Activated CD8-positive, alpha-beta memory T cell treated with anti-CD3 and anti-CD28 coated beads, Interleukin-2, amount 10 ng/mL, durations not matched to agents 7 days and 5 days (primary cell): Measurements from ENCODE around the gene SNX14. TPM values are rescaled to one million over a fixed set of nuclear protein-coding genes. Genes with fewer than 3 reads are reported as not detected.
A peak's percentile ranks its signal among the peaks of the same experiment; 100 is the strongest.

ENCODE experiments used
- ATAC-seq: fragments of 150-1000 bp; cut with Tn5 transposase; one replicate; pipeline ENCODE4 v1.10.0; 2021; ENCODE audit warnings: moderate library complexity
- CTCF ChIA-PET: fragments of 350-600 bp; sonication (Branson Sonifier 250); formaldehyde crosslinking; loops from one replicate; lab custom pipeline; 2021; ENCODE audit warnings: antibody characterized with exemption; lab: Charles Lee
- DNase-seq: peaks from one replicate; pipeline ENCODE4 v3.0.0-alpha.2; 2020
- H3K27ac Mint-ChIP-seq: one replicate; pipeline ENCODE4 v1.8.0; 2021; ENCODE audit warnings: mild to moderate bottlenecking, mixed read lengths
- H3K27me3 Mint-ChIP-seq: one replicate; pipeline ENCODE4 v1.8.0; 2021; ENCODE audit warnings: mixed read lengths
- H3K36me3 Mint-ChIP-seq: one replicate; pipeline ENCODE4 v1.8.0; 2021; ENCODE audit warnings: mild to moderate bottlenecking, mixed read lengths
- H3K4me1 Mint-ChIP-seq: one replicate; pipeline ENCODE4 v1.8.0; 2021; ENCODE audit warnings: mixed read lengths
- H3K4me3 Mint-ChIP-seq: one replicate; pipeline ENCODE4 v1.8.0; 2021; ENCODE audit warnings: mild to moderate bottlenecking, moderate library complexity, mixed read lengths
- H3K9me3 Mint-ChIP-seq: one replicate; pipeline ENCODE4 v1.8.0; 2022; ENCODE audit warnings: low read depth, mixed read lengths
- total RNA-seq, 2 experiments: library from RNA; stranded (reverse); gene quantifications; one replicate each; pipeline ENCODE4 v1.2.3, GENCODE V29; 2021

The SNX14 gene
- total RNA-seq, 2 experiments from 2014 or later = 62.8 to 67.3 TPM

GRCh38 chr6:85483846-85484245 is 109.8 kb downstream of the SNX14 start:
- Mint-ChIP-seq H3K4me3 (no peak overlapping the region), H3K4me1 (peaks cover 16% of the 10 kb centered on the region), H3K36me3 (peaks cover 1% of the 10 kb centered on the region), H3K27ac (no peak overlapping the region), H3K27me3 (no peaks in the 10 kb centered on the region), H3K9me3 (no peaks in the 10 kb centered on the region)
- no peak for ATAC-seq
- CTCF ChIA-PET = interaction anchor here (0.9 to 9.5 kb wide), 17 partner anchors 8 to 160 kb away, joined by 3 to 97 read pairs (median 10); partner anchors contain the start of gene NT5E
- no peak for DNase-seq

GRCh38 chr6:85482905-85483700 is 110.6 kb downstream of the SNX14 start:
- peak overlapping the region; percentile 6 for H3K27ac Mint-ChIP-seq
- H3K27me3 Mint-ChIP-seq = no peaks in the 10 kb centered on the region
- CTCF ChIA-PET = interaction anchor here (0.6 to 9.5 kb wide), 41 partner anchors 9 to 210 kb away, joined by 3 to 97 read pairs (median 4); partner anchors contain the start of genes NT5E and SNX14
- peak; percentile 97 for ATAC-seq
- peak; percentile 89 for DNase-seq
- no peaks in the 10 kb centered on the region for H3K9me3 Mint-ChIP-seq
- peaks cover 16% of the 10 kb centered on the region for H3K4me1 Mint-ChIP-seq
- no peak overlapping the region for H3K4me3 Mint-ChIP-seq
- peaks cover 1% of the 10 kb centered on the region for H3K36me3 Mint-ChIP-seq

- H3K4me3 Mint-ChIP-seq = no peak overlapping the region
- ATAC-seq (no peak), DNase-seq (no peak)
- H3K36me3 Mint-ChIP-seq = peaks cover 5% of the 10 kb centered on the region
- no peak overlapping the region for H3K27ac Mint-ChIP-seq
- CTCF ChIA-PET = interaction anchor here (0.6 to 9.5 kb wide), 39 partner anchors 9 to 211 kb away, joined by 3 to 97 read pairs (median 5); partner anchors contain the start of genes NT5E and SNX14
- peaks cover 16% of the 10 kb centered on the region for H3K4me1 Mint-ChIP-seq
- H3K27me3 Mint-ChIP-seq = no peaks in the 10 kb centered on the region
- H3K9me3 Mint-ChIP-seq = no peaks in the 10 kb centered on the region
Observed at GRCh38 chr6:85482206-85482904, 111.3 kb downstream of the SNX14 start.

- Mint-ChIP-seq H3K36me3 (peaks cover 9% of the 10 kb centered on the region), H3K4me1 (peaks cover 16% of the 10 kb centered on the region), H3K9me3 (no peaks in the 10 kb centered on the region), H3K27me3 (no peaks in the 10 kb centered on the region), H3K4me3 (no peak overlapping the region), H3K27ac (no peak overlapping the region)
- no peak for ATAC-seq
- DNase-seq = no peak
- CTCF ChIA-PET = interaction anchor here (1.7 to 9.5 kb wide), 3 partner anchors 17 to 126 kb away, joined by 4 to 97 read pairs (median 95); partner anchors contain the start of gene NT5E
Observed at GRCh38 chr6:85479208-85479607, 114.5 kb downstream of the SNX14 start.

- ATAC-seq = no peak
- no peaks in the 10 kb centered on the region for H3K9me3 Mint-ChIP-seq
- peaks cover 10% of the 10 kb centered on the region for H3K36me3 Mint-ChIP-seq
- CTCF ChIA-PET = interaction anchor here (1.3 to 2.6 kb wide), 3 partner anchors 8 to 124 kb away, joined by 4 to 10 read pairs (median 5); no protein-coding TSS in a partner anchor
- no peaks in the 10 kb centered on the region for H3K27me3 Mint-ChIP-seq
- H3K27ac Mint-ChIP-seq = no peak overlapping the region
- H3K4me3 Mint-ChIP-seq = no peak overlapping the region
- no peak for DNase-seq
- peaks cover 1% of the 10 kb centered on the region for H3K4me1 Mint-ChIP-seq
Observed at GRCh38 chr6:85476532-85476931, 117.1 kb downstream of the SNX14 start.

- H3K9me3 Mint-ChIP-seq = no peaks in the 10 kb centered on the region
- CTCF ChIA-PET = interaction anchor here (2.6 to 3.1 kb wide), 2 partner anchors 9 to 11 kb away, joined by 10 to 11 read pairs; no protein-coding TSS in a partner anchor
- H3K27me3 Mint-ChIP-seq = no peaks in the 10 kb centered on the region
- H3K4me3 Mint-ChIP-seq = no peak overlapping the region
- peaks cover 11% of the 10 kb centered on the region for H3K36me3 Mint-ChIP-seq
- DNase-seq (no peak), ATAC-seq (no peak)
- no peak overlapping the region for H3K27ac Mint-ChIP-seq
- peaks cover 9% of the 10 kb centered on the region for H3K4me1 Mint-ChIP-seq
Observed at GRCh38 chr6:85473748-85474147, 119.9 kb downstream of the SNX14 start.

- Mint-ChIP-seq H3K36me3 (peaks cover 11% of the 10 kb centered on the region), H3K4me1 (peaks cover 9% of the 10 kb centered on the region), H3K27me3 (no peaks in the 10 kb centered on the region), H3K27ac (no peak overlapping the region), H3K9me3 (no peaks in the 10 kb centered on the region), H3K4me3 (no peak overlapping the region)
- DNase-seq = no peak
- ATAC-seq = no peak
- CTCF ChIA-PET = interaction anchor here (3.1 kb wide), 1 partner anchor 10 kb away, joined by 11 read pairs; no protein-coding TSS in a partner anchor
Observed at GRCh38 chr6:85472744-85473143, 120.9 kb downstream of the SNX14 start.

- Mint-ChIP-seq H3K36me3 (peaks cover 6% of the 10 kb centered on the region), H3K27ac (no peak overlapping the region), H3K27me3 (peaks cover 5% of the 10 kb centered on the region), H3K4me1 (peaks cover 28% of the 10 kb centered on the region), H3K9me3 (no peaks in the 10 kb centered on the region), H3K4me3 (no peak overlapping the region)
- CTCF ChIA-PET = interaction anchor here (1.0 to 4.5 kb wide), 4 partner anchors 13 to 116 kb away, joined by 3 to 28 read pairs (median 3); no protein-coding TSS in a partner anchor
- ATAC-seq = no peak
- no peak for DNase-seq
Observed at GRCh38 chr6:85470023-85470410, 123.6 kb downstream of the SNX14 start.

- Mint-ChIP-seq H3K36me3 (peaks cover 6% of the 10 kb centered on the region), H3K4me1 (peaks cover 34% of the 10 kb centered on the region)
- no peak for ATAC-seq
Observed at GRCh38 chr6:85469276-85470022, 124.2 kb downstream of the SNX14 start.

GRCh38 chr6:85468326-85468725 is 125.3 kb downstream of the SNX14 start:
- no peak overlapping the region for H3K27ac Mint-ChIP-seq
- H3K4me1 Mint-ChIP-seq = peaks cover 44% of the 10 kb centered on the region
- no peaks in the 10 kb centered on the region for H3K9me3 Mint-ChIP-seq
- peaks cover 7% of the 10 kb centered on the region for H3K36me3 Mint-ChIP-seq
- H3K27me3 Mint-ChIP-seq = peaks cover 5% of the 10 kb centered on the region
- ATAC-seq (no peak), DNase-seq (no peak)
- no peak overlapping the region for H3K4me3 Mint-ChIP-seq
- CTCF ChIA-PET = interaction anchor here (1.2 to 4.5 kb wide), 3 partner anchors 9 to 19 kb away, joined by 3 to 28 read pairs (median 3); partner anchors contain the start of gene NT5E

More at GRCh38 chr6:85469276-85470022, 124.2 kb downstream of the SNX14 start:
- no peak overlapping the region for H3K27ac Mint-ChIP-seq
- CTCF ChIA-PET = interaction anchor here (1.2 to 4.5 kb wide), 3 partner anchors 14 to 67 kb away, joined by 3 to 28 read pairs (median 3); no protein-coding TSS in a partner anchor
- H3K9me3 Mint-ChIP-seq = no peaks in the 10 kb centered on the region
- DNase-seq = no peak
- H3K27me3 Mint-ChIP-seq = peaks cover 5% of the 10 kb centered on the region
- H3K4me3 Mint-ChIP-seq = no peak overlapping the region

GRCh38 chr6:85465762-85466161 is 127.9 kb downstream of the SNX14 start:
- DNase-seq (peak; percentile 48), ATAC-seq (peak; percentile 37)
- no peak overlapping the region for H3K4me3 Mint-ChIP-seq
- H3K36me3 Mint-ChIP-seq = peaks cover 7% of the 10 kb centered on the region
- H3K9me3 Mint-ChIP-seq = no peaks in the 10 kb centered on the region
- CTCF ChIA-PET = interaction anchor here (1.4 to 10.1 kb wide), 2 partner anchors 10 to 18 kb away, joined by 3 to 59 read pairs; no protein-coding TSS in a partner anchor
- H3K4me1 Mint-ChIP-seq = peaks cover 70% of the 10 kb centered on the region
- peak overlapping the region; percentile 69 for H3K27ac Mint-ChIP-seq
- peaks cover 7% of the 10 kb centered on the region for H3K27me3 Mint-ChIP-seq

GRCh38 chr6:85464722-85465150 is 128.9 kb downstream of the SNX14 start:
- Mint-ChIP-seq H3K4me3 (no peak overlapping the region), H3K27me3 (peaks cover 7% of the 10 kb centered on the region), H3K27ac (peak overlapping the region; percentile 60), H3K4me1 (peaks cover 74% of the 10 kb centered on the region), H3K36me3 (peaks cover 7% of the 10 kb centered on the region), H3K9me3 (no peaks in the 10 kb centered on the region)
- peak; percentile 54 for DNase-seq
- peak; percentile 37 for ATAC-seq
- CTCF ChIA-PET = interaction anchor here (1.6 to 10.1 kb wide), 4 partner anchors 14 to 106 kb away, joined by 5 to 59 read pairs (median 30); partner anchors contain the start of gene NT5E
